ENCODE results near the gene PITX2. TPM values are rescaled to one million over a fixed set of nuclear protein-coding genes. Genes with fewer than 3 reads are reported as not detected.

The PITX2 gene
- total RNA-seq, result 0.29 and 1.3 TPM in 2 replicates

- no peaks in the 10 kb centered on the region for H3K36me3 ChIP-seq (ENCODE audit: control insufficient read depth, insufficient read depth, low read length)
- TF ChIP-seq CTCF (IDR thresholded peaks at IDR 0.05; ENCODE audit: insufficient read depth, low read length, poor library complexity, severe bottlenecking), result no peak
- H3K27me3 ChIP-seq (ENCODE audit: control insufficient read depth, insufficient read depth, low read length), result peaks cover 92% of the 10 kb centered on the region
- H3K4me3 ChIP-seq (ENCODE audit: low read depth, low read length), result peak within 1 kb of the TSS; percentile 38
- peak; percentile 50 for DNase-seq (ENCODE audit: low read depth)
These were observed at the start of gene PITX2 for GRCh38 chr4:110622841-110623717. TSS of gene PITX2 (minus strand) at chr4:110623077. CDS start at chr4:110622460, 617 bp downstream.

- Histone ChIP-seq H3K27me3 (ENCODE audit: control insufficient read depth, insufficient read depth, low read length) (no peaks in the 10 kb centered on the region), H3K4me3 (ENCODE audit: low read depth, low read length) (no peak overlapping the region), H3K36me3 (ENCODE audit: control insufficient read depth, insufficient read depth, low read length) (no peaks in the 10 kb centered on the region)
- no peak for TF ChIP-seq CTCF (IDR thresholded peaks at IDR 0.05; ENCODE audit: insufficient read depth, low read length, poor library complexity, severe bottlenecking)
- no peak for DNase-seq (ENCODE audit: low read depth)
These were observed 48.8 kb upstream of the PITX2 start for GRCh38 chr4:110671679-110672078.

GRCh38 chr4:110669663-110670062 is 46.8 kb upstream of the PITX2 start:
- H3K36me3 ChIP-seq (ENCODE audit: control insufficient read depth, insufficient read depth, low read length), result no peaks in the 10 kb centered on the region

GRCh38 chr4:110668463-110669235 is 45.8 kb upstream of the PITX2 start:
- DNase-seq (ENCODE audit: low read depth), result no peak
- Histone ChIP-seq H3K4me3 (ENCODE audit: low read depth, low read length) (no peak overlapping the region), H3K36me3 (ENCODE audit: control insufficient read depth, insufficient read depth, low read length) (no peaks in the 10 kb centered on the region), H3K27me3 (ENCODE audit: control insufficient read depth, insufficient read depth, low read length) (no peaks in the 10 kb centered on the region)
- no peak for TF ChIP-seq CTCF (IDR thresholded peaks at IDR 0.05; ENCODE audit: insufficient read depth, low read length, poor library complexity, severe bottlenecking)

More at GRCh38 chr4:110669663-110670062, 46.8 kb upstream of the PITX2 start:
- DNase-seq (ENCODE audit: low read depth), result no peak
- no peak for TF ChIP-seq CTCF (IDR thresholded peaks at IDR 0.05; ENCODE audit: insufficient read depth, low read length, poor library complexity, severe bottlenecking)
- Histone ChIP-seq H3K4me3 (ENCODE audit: low read depth, low read length) (no peak overlapping the region), H3K27me3 (ENCODE audit: control insufficient read depth, insufficient read depth, low read length) (no peaks in the 10 kb centered on the region)

GRCh38 chr4:110667670-110668069 is 44.8 kb upstream of the PITX2 start:
- Histone ChIP-seq H3K4me3 (ENCODE audit: low read depth, low read length) (no peak overlapping the region), H3K36me3 (ENCODE audit: control insufficient read depth, insufficient read depth, low read length) (no peaks in the 10 kb centered on the region), H3K27me3 (ENCODE audit: control insufficient read depth, insufficient read depth, low read length) (no peaks in the 10 kb centered on the region)
- DNase-seq (ENCODE audit: low read depth), result no peak
- TF ChIP-seq CTCF (IDR thresholded peaks at IDR 0.05; ENCODE audit: insufficient read depth, low read length, poor library complexity, severe bottlenecking), result no peak
